HG02970 (cell line): ENCODE results near the gene HCFC2.
"Not testable (repeated sequence)": the region's sequence is repeated elsewhere in the genome, so short reads cannot be mapped to it uniquely, and the experiment has no call there.

Experiments
- ATAC-seq: cut with Tn5 transposase; IDR thresholded peaks from one replicate; pipeline ENCODE4 v1.9.1; 2021; ENCODE audit warnings: mild to moderate bottlenecking, moderate library complexity, moderate number of reproducible peaks; ENCODE audit not compliant: unreplicated experiment, low FRiP score

Gene HCFC2

DNA sequence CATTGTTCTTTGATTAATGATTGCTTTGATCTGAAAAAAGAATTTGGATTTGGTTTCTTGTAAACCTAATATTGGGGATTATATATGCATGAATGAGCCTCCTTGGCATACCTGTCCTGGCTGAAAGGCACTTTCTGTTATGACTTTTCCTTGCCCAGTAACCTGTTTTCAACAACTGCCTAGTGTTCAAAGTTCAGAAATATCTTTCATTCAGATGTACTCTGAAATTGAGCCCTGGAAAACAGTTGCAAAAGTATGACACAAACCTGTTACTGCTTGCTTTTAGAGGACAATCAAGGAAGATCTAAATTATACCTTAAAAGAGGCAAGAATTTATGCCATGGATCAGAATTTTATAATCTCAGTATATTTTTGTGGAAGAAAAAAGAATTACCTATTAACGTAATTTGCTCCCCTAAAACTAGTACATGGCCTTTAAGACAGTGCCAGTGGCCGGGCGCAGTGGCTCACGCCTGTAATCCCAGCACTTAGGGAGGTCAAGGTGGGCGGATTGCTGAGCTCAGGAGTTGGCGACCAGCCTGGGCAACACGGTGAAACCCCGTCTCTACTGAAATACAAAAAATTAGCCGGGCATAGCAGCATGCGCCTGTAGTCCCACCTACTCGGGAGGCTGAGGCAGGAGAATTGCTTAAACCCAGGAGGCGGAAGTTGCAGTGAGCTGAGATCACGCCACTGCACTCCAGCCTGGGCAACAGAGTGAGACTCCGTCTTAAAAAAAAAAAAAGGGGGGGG, 50.7 kb downstream of the HCFC2 start:
- not testable (repeated sequence) for ATAC-seq

GRCh38 chr12:104115587-104115975, 51.2 kb downstream of the HCFC2 start:
- ATAC-seq: no peak

GRCh38 chr12:104121001-104121400, 56.7 kb downstream of the HCFC2 start:
- ATAC-seq: no peak

- no peak for ATAC-seq
Observed at GRCh38 chr12:104122298-104122697, 58.0 kb downstream of the HCFC2 start.

GRCh38 chr12:104126548-104126947, 62.2 kb downstream of the HCFC2 start:
- ATAC-seq: no peak

- ATAC-seq: no peak
Observed at GRCh38 chr12:104130760-104131159, 66.4 kb downstream of the HCFC2 start.

GRCh38 chr12:104131609-104132008, 67.3 kb downstream of the HCFC2 start:
- no peak for ATAC-seq

DNA sequence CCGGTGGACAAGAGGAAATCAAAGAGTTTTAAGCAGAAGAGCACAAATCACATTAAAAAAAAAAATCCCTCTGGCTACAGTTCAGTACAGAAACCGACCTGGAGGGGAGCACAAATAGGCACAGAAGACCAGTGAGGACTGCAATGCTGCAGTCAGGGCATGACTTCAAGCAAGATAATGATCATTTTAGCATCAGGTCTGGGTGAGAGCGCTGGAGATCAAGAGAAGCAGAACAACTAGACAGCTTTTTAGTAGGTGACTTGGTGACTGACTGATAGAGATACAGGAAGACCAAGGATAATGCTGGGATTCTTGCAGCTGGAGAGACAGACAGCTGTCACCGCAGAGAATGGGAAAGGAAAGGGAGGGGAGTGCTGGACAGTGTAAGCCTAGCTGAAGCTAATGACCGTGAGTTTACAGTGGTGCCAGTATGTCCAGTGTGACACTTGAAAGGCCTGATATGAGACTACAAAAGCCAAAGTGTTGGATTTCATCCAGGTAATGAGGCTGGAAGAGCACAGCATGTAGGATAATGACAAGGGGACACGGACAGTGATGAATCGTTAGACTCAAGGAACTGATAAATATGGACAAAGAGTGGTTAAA, 68.1 kb downstream of the HCFC2 start:
- ATAC-seq: no peak

DNA sequence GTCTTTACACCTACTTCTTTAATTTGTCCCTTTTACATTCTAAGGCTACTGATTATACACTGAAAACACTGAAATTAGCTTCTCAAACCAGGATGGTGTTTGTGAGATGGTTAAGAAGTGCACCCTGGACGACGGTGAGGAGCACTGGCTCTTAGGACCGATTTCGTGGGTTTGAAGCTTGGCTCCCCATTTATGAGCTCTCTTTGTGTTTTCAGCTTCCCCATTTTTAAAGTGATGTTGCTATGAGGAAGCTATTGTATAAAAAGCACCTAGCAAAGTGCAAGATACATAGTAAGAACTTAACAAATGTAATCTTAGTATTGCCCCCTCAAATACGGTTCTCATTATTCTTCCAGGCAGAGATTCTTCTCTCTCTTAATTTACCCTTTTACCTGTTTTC, 69.0 kb downstream of the HCFC2 start:
- no peak for ATAC-seq

- ATAC-seq: no peak
Observed at GRCh38 chr12:104133866-104134265, 69.5 kb downstream of the HCFC2 start.

DNA sequence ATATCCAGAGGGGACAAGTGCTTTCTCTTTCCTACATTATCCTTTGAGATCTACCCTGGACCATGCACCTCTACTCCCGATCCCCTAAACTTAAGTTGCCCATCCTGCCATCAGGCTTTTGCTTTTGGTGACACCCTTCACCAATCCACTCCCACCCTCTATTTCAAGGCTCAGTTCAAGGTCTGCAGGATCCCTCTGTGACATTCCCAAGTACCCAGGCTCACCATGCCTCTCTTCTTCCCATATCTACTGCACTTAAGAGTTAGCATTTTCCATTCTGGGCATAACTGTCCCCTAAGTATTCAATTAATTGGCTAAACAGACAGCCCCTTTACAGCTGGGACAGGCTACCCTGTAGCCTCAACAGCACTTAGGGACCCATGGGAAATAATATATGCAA, 70.6 kb downstream of the HCFC2 start:
- ATAC-seq: no peak

GRCh38 chr12:104136577-104136976, 72.2 kb downstream of the HCFC2 start:
- ATAC-seq: no peak

GRCh38 chr12:104137001-104137901, 72.9 kb downstream of the HCFC2 start:
- peak; percentile 15 for ATAC-seq

GRCh38 chr12:104137902-104138796, 73.8 kb downstream of the HCFC2 start, which contains the start of gene NFYB:
Gene NFYB (minus strand): TSS chr12:104138210. CDS start chr12:104135453, 2,757 bp downstream.
- peak; percentile 92 for ATAC-seq

- no peak for ATAC-seq
Observed at GRCh38 chr12:104138797-104139152, 74.4 kb downstream of the HCFC2 start.

DNA sequence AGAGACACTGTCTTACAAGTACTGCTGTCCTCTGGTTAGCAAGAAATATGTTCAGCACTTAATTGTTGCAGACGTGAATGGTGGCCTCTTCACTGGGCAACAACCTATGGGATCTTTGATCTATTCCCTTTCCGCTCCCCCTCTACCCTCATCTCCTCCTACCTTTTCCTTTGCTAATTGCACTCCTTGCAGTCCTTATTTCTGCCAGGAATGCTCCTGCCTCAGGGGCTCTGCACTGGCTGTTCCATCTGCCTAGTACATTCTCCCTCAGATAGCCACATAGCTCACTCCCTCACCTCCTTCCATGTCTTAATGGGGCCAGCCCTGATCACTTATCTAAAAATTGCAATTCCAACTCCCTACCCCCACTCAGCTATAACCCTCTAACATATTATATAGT, 78.2 kb downstream of the HCFC2 start:
- no peak for ATAC-seq

DNA sequence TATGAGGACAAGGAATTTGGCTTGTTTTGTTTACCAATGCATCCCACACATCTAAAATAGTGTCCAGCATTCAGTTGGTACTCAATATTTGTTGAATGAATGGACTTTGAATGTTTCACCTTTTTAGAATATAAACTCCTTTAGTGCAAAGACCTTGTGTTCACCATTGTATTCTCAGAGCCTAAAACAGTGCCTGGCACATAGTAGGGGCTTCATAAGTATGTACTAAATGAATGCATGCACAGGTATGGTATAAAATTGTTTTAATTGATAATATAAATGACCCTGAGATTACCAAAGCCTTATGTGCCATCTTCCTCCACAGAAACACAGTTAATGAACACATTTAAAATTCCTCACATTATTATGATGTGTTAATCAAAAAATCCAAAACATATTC, 78.7 kb downstream of the HCFC2 start:
- no peak for ATAC-seq

DNA sequence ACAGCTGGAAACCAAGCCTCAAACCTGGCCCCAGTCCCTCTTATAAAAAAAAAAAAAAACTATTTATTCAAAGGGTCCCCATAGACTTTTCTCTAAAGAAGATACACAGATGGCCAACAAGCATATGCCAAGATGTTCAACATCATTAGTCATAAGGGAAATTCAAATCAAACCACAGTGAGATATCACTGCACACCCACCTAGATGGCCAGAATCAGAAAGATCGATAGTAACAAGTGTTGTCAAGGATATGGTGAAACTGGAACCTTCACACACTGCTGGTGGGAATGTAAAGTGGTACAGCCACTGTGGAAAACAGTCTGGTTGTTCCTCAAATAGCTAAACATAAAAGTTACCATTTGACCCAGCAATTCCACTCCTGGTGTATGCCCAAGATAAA, 79.6 kb downstream of the HCFC2 start:
- no peak for ATAC-seq

GRCh38 chr12:104147346-104147745, 83.0 kb downstream of the HCFC2 start:
- ATAC-seq: no peak

DNA sequence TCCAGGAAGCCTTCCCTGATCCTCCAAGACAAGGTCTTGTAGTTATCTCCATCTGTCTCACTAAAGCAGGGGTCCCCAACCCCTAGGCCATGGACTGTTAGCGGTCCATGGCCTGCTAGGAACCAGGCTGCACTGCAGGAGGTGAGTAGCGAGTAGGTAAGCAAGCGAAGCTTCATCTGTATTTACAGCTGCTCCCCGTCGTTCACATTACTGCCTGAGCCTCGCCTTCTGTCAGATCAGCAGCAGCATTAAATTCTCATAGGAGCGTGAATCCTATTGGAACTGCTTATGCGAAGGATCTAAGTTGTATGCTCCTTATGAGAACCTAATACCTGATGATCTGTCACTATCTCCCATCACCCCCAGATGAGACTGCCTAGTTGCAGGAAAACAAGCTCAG, 86.1 kb downstream of the HCFC2 start:
- ATAC-seq: no peak
